CD8-positive, alpha-beta memory T cell (primary cell): Measurements from ENCODE around the gene GTF2IRD1. TPM values are rescaled to one million over a fixed set of nuclear protein-coding genes. Genes with fewer than 3 reads are reported as not detected.
A peak's percentile ranks its signal among the peaks of the same experiment; 100 is the strongest.

Source experiments
- CTCF ChIA-PET: fragments of 350-600 bp; sonication (Branson Sonifier 250); formaldehyde crosslinking; loops from one replicate; lab custom pipeline; 2021; ENCODE audit warnings: antibody characterized with exemption; lab: Charles Lee
- POLR2A ChIA-PET: fragments of 350-600 bp; sonication (Branson Sonifier 250); formaldehyde crosslinking; loops from one replicate; lab custom pipeline; 2021; ENCODE audit warnings: antibody characterized with exemption; lab: Charles Lee
- DNase-seq, 5 donors: peaks; one replicate each; pipeline versions ENCODE4 v3.0.0 to v3.0.0-alpha.2; 2020 to 2022; ENCODE audit warnings: mixed read lengths in 1 of 5
- H3K27ac ChIP-seq: one replicate; pipeline ENCODE4 v1.7.0; 2013; ENCODE audit warnings: low read depth, mild to moderate bottlenecking, low read length, moderate library complexity
- H3K27me3 ChIP-seq: 2 replicates; pipeline ENCODE4 v1.7.0; 2013; ENCODE audit warnings: low read length, mild to moderate bottlenecking; ENCODE audit not compliant: insufficient read depth, poor library complexity, severe bottlenecking
- H3K36me3 ChIP-seq: 2 replicates; pipeline ENCODE4 v1.7.0; 2013; ENCODE audit warnings: mild to moderate bottlenecking, low read length, moderate library complexity; ENCODE audit not compliant: insufficient read depth
- H3K4me1 ChIP-seq: 2 replicates; pipeline ENCODE4 v1.7.0; 2013; ENCODE audit warnings: mild to moderate bottlenecking, low read length, moderate library complexity; ENCODE audit not compliant: insufficient read depth
- H3K4me3 ChIP-seq: 2 replicates; pipeline ENCODE4 v1.7.0; 2013; ENCODE audit warnings: mild to moderate bottlenecking, low read length
- H3K9me3 ChIP-seq: 2 replicates; pipeline ENCODE4 v1.7.0; 2013; ENCODE audit warnings: mild to moderate bottlenecking, low read length
- H3K27ac Mint-ChIP-seq, 8 donors: one replicate each; pipeline ENCODE4 v1.8.0; 2020 to 2021; ENCODE audit warnings: mixed read lengths in 8 of 8, mild to moderate bottlenecking in 6 of 8, inconsistent platforms in 3 of 8, moderate library complexity in 3 of 8
- H3K27me3 Mint-ChIP-seq, 2 donors: one replicate each; pipeline ENCODE4 v1.8.0; 2020 to 2021; ENCODE audit warnings: mixed read lengths in 2 of 2, mild to moderate bottlenecking in 1 of 2, moderate library complexity in 1 of 2
- H3K36me3 Mint-ChIP-seq, 3 donors: one replicate each; pipeline ENCODE4 v1.8.0; 2020 to 2021; ENCODE audit warnings: mixed read lengths in 3 of 3, inconsistent platforms in 1 of 3, mild to moderate bottlenecking in 1 of 3
- H3K4me1 Mint-ChIP-seq, 3 donors: one replicate each; pipeline ENCODE4 v1.8.0; 2020 to 2021; ENCODE audit warnings: mixed read lengths in 3 of 3, inconsistent platforms in 1 of 3, mild to moderate bottlenecking in 1 of 3
- H3K4me3 Mint-ChIP-seq, 7 donors: one replicate each; pipeline ENCODE4 v1.8.0; 2020 to 2021; ENCODE audit warnings: mixed read lengths in 7 of 7, mild to moderate bottlenecking in 6 of 7, moderate library complexity in 4 of 7, inconsistent platforms in 2 of 7
- H3K9me3 Mint-ChIP-seq, 5 donors: one replicate each; pipeline ENCODE4 v1.8.0; 2020 to 2022; ENCODE audit warnings: mixed read lengths in 5 of 5, mild to moderate bottlenecking in 3 of 5, moderate library complexity in 2 of 5, inconsistent platforms in 1 of 5
- polyA plus RNA-seq: library from polyadenylated mRNA; unstranded; fragments of 300-500 nt; fragmentation: Illumina TruSeq; gene quantifications from one replicate; pipeline ENCODE4 v1.2.3, GENCODE V29; 2021
- total RNA-seq, 2 experiments: library from RNA; stranded (reverse); gene quantifications; one replicate each; pipeline ENCODE4 v1.2.3, GENCODE V29; 2021

Gene GTF2IRD1
- total and polyA plus RNA-seq, 3 experiments from 2014 or later, result 0.42 to 0.88 TPM; not detected in 1

GRCh38 chr7:74518041-74518440, 64.3 kb downstream of the GTF2IRD1 start:
- CTCF ChIA-PET, result no interaction called here

GRCh38 chr7:74518654-74519053, 64.9 kb downstream of the GTF2IRD1 start:
- Mint-ChIP-seq H3K27me3 (peaks cover 0 to 1% of the 10 kb centered on the region in 2 donors), H3K27ac (no peak overlapping the region), H3K4me1 (no peaks in the 10 kb centered on the region), H3K36me3 (peaks cover 0 to 6% (median 1%) of the 10 kb centered on the region in 3 donors), H3K4me3 (peak overlapping the region in 1 of 7 donors; percentile 27), H3K9me3 (peaks cover 0 to 6% (median 0%) of the 10 kb centered on the region in 5 donors)
- Histone ChIP-seq H3K4me3 (no peak overlapping the region), H3K4me1 (no peaks in the 10 kb centered on the region), H3K9me3 (no peaks in the 10 kb centered on the region), H3K36me3 (no peaks in the 10 kb centered on the region), H3K27ac (no peak overlapping the region), H3K27me3 (no peaks in the 10 kb centered on the region)
- POLR2A ChIA-PET, result no interaction called here
- CTCF ChIA-PET, result interaction anchor here (1.4 kb wide), 1 partner anchor 9 kb away, joined by 3 read pairs; no protein-coding TSS in a partner anchor
- DNase-seq, result no peak

More at GRCh38 chr7:74518041-74518440, 64.3 kb downstream of the GTF2IRD1 start:
- Histone ChIP-seq H3K9me3 (no peaks in the 10 kb centered on the region), H3K4me3 (no peak overlapping the region), H3K27me3 (no peaks in the 10 kb centered on the region), H3K27ac (no peak overlapping the region), H3K4me1 (no peaks in the 10 kb centered on the region), H3K36me3 (no peaks in the 10 kb centered on the region)
- POLR2A ChIA-PET, result no interaction called here
- no peak for DNase-seq
- peaks cover 0 to 6% (median 1%) of the 10 kb centered on the region in 3 donors for H3K36me3 Mint-ChIP-seq
- H3K27ac Mint-ChIP-seq, result no peak overlapping the region
- peaks cover 0 to 6% (median 0%) of the 10 kb centered on the region in 5 donors for H3K9me3 Mint-ChIP-seq
- H3K4me1 Mint-ChIP-seq, result no peaks in the 10 kb centered on the region
- H3K27me3 Mint-ChIP-seq, result no peaks in the 10 kb centered on the region
- no peak overlapping the region for H3K4me3 Mint-ChIP-seq

- H3K27me3 Mint-ChIP-seq, result peaks cover 0 to 4% of the 10 kb centered on the region in 2 donors
- H3K36me3 ChIP-seq, result no peaks in the 10 kb centered on the region
- no peak overlapping the region for H3K4me3 ChIP-seq
- no peaks in the 10 kb centered on the region for H3K4me1 Mint-ChIP-seq
- H3K27ac ChIP-seq, result no peak overlapping the region
- no peaks in the 10 kb centered on the region for H3K9me3 ChIP-seq
- ChIA-PET CTCF (interaction anchor here (1.4 kb wide), 1 partner anchor 8 kb away, joined by 3 read pairs; no protein-coding TSS in a partner anchor), POLR2A (interaction anchor here (0.6 kb wide), 1 partner anchor 526 kb away, joined by 4 read pairs; no protein-coding TSS in a partner anchor)
- H3K9me3 Mint-ChIP-seq, result peaks cover 0 to 6% (median 0%) of the 10 kb centered on the region in 5 donors
- H3K27ac Mint-ChIP-seq, result no peak overlapping the region
- H3K36me3 Mint-ChIP-seq, result peaks cover 0 to 6% (median 1%) of the 10 kb centered on the region in 3 donors
- H3K27me3 ChIP-seq, result no peaks in the 10 kb centered on the region
- no peaks in the 10 kb centered on the region for H3K4me1 ChIP-seq
- H3K4me3 Mint-ChIP-seq, result no peak overlapping the region
- no peak for DNase-seq
Observed at GRCh38 chr7:74519395-74519794, 65.7 kb downstream of the GTF2IRD1 start.

- H3K36me3 Mint-ChIP-seq, result peaks cover 0 to 6% (median 0%) of the 10 kb centered on the region in 3 donors
- H3K4me1 Mint-ChIP-seq, result no peaks in the 10 kb centered on the region
- no peaks in the 10 kb centered on the region for H3K9me3 ChIP-seq
- H3K27ac ChIP-seq, result no peak overlapping the region
- DNase-seq, result no peak
- ChIA-PET POLR2A (no interaction called here), CTCF (no interaction called here)
- no peaks in the 10 kb centered on the region for H3K4me1 ChIP-seq
- no peak overlapping the region for H3K4me3 ChIP-seq
- no peaks in the 10 kb centered on the region for H3K36me3 ChIP-seq
- H3K4me3 Mint-ChIP-seq, result no peak overlapping the region
- no peaks in the 10 kb centered on the region for H3K27me3 ChIP-seq
- H3K9me3 Mint-ChIP-seq, result peaks cover 0 to 6% (median 0%) of the 10 kb centered on the region in 5 donors
- no peak overlapping the region for H3K27ac Mint-ChIP-seq
- H3K27me3 Mint-ChIP-seq, result peaks cover 0 to 4% of the 10 kb centered on the region in 2 donors
Observed at GRCh38 chr7:74521855-74522254, 68.1 kb downstream of the GTF2IRD1 start.

- no peak for DNase-seq
- Histone ChIP-seq H3K4me1 (no peaks in the 10 kb centered on the region), H3K9me3 (no peaks in the 10 kb centered on the region), H3K27me3 (no peaks in the 10 kb centered on the region), H3K27ac (no peak overlapping the region), H3K36me3 (no peaks in the 10 kb centered on the region), H3K4me3 (no peak overlapping the region)
- Mint-ChIP-seq H3K4me3 (no peak overlapping the region), H3K27ac (no peak overlapping the region), H3K9me3 (peaks cover 0 to 6% (median 0%) of the 10 kb centered on the region in 5 donors), H3K36me3 (peaks cover 0 to 6% (median 0%) of the 10 kb centered on the region in 3 donors), H3K27me3 (peaks cover 0 to 4% of the 10 kb centered on the region in 2 donors), H3K4me1 (no peaks in the 10 kb centered on the region)
- ChIA-PET CTCF (no interaction called here), POLR2A (no interaction called here)
Observed at GRCh38 chr7:74522281-74522905, 68.7 kb downstream of the GTF2IRD1 start.

- H3K4me3 Mint-ChIP-seq, result no peak overlapping the region
- ChIA-PET CTCF (no interaction called here), POLR2A (no interaction called here)
Observed at GRCh38 chr7:74523015-74523414, 69.3 kb downstream of the GTF2IRD1 start.

GRCh38 chr7:74525140-74525539, 71.4 kb downstream of the GTF2IRD1 start:
- POLR2A ChIA-PET, result no interaction called here
- H3K4me3 ChIP-seq, result no peak overlapping the region

More at GRCh38 chr7:74523015-74523414, 69.3 kb downstream of the GTF2IRD1 start:
- Histone ChIP-seq H3K4me1 (no peaks in the 10 kb centered on the region), H3K9me3 (no peaks in the 10 kb centered on the region), H3K4me3 (no peak overlapping the region), H3K27ac (no peak overlapping the region), H3K36me3 (no peaks in the 10 kb centered on the region), H3K27me3 (no peaks in the 10 kb centered on the region)
- Mint-ChIP-seq H3K9me3 (peaks cover 0 to 6% (median 0%) of the 10 kb centered on the region in 5 donors), H3K27ac (no peak overlapping the region), H3K36me3 (peaks cover 0 to 6% (median 0%) of the 10 kb centered on the region in 3 donors), H3K27me3 (peaks cover 0 to 4% of the 10 kb centered on the region in 2 donors), H3K4me1 (no peaks in the 10 kb centered on the region)
- DNase-seq, result no peak

GRCh38 chr7:74525881-74526280, 72.2 kb downstream of the GTF2IRD1 start:
- Histone ChIP-seq H3K27ac (no peak overlapping the region), H3K4me3 (no peak overlapping the region), H3K27me3 (no peaks in the 10 kb centered on the region), H3K9me3 (no peaks in the 10 kb centered on the region), H3K4me1 (no peaks in the 10 kb centered on the region), H3K36me3 (no peaks in the 10 kb centered on the region)
- H3K9me3 Mint-ChIP-seq, result peaks cover 0 to 6% (median 0%) of the 10 kb centered on the region in 5 donors
- CTCF ChIA-PET, result no interaction called here
- no peaks in the 10 kb centered on the region for H3K4me1 Mint-ChIP-seq
- POLR2A ChIA-PET, result no interaction called here
- peaks cover 0 to 4% of the 10 kb centered on the region in 2 donors for H3K27me3 Mint-ChIP-seq
- H3K27ac Mint-ChIP-seq, result no peak overlapping the region
- DNase-seq, result no peak
- no peak overlapping the region for H3K4me3 Mint-ChIP-seq
- peaks cover 0 to 6% (median 0%) of the 10 kb centered on the region in 3 donors for H3K36me3 Mint-ChIP-seq

More at GRCh38 chr7:74525140-74525539, 71.4 kb downstream of the GTF2IRD1 start:
- no peaks in the 10 kb centered on the region for H3K36me3 ChIP-seq
- no peaks in the 10 kb centered on the region for H3K9me3 ChIP-seq
- Mint-ChIP-seq H3K4me1 (no peaks in the 10 kb centered on the region), H3K4me3 (no peak overlapping the region), H3K9me3 (peaks cover 0 to 6% (median 0%) of the 10 kb centered on the region in 5 donors), H3K27ac (no peak overlapping the region), H3K36me3 (peaks cover 0 to 6% (median 0%) of the 10 kb centered on the region in 3 donors), H3K27me3 (peaks cover 0 to 4% of the 10 kb centered on the region in 2 donors)
- H3K27ac ChIP-seq, result no peak overlapping the region
- no peak for DNase-seq
- H3K27me3 ChIP-seq, result no peaks in the 10 kb centered on the region
- H3K4me1 ChIP-seq, result no peaks in the 10 kb centered on the region
- CTCF ChIA-PET, result no interaction called here
